GM15510 (cell line): ENCODE data around the gene TMEM235.

ENCODE experiments used
- POLR2A ChIP-seq: IDR thresholded peaks from 3 replicates; pipeline ENCODE4 v1.6.1; 2011; ENCODE audit warnings: borderline replicate concordance; ENCODE audit not compliant: insufficient read length; ENCODE audit errors: extremely low read depth

The TMEM235 gene

DNA sequence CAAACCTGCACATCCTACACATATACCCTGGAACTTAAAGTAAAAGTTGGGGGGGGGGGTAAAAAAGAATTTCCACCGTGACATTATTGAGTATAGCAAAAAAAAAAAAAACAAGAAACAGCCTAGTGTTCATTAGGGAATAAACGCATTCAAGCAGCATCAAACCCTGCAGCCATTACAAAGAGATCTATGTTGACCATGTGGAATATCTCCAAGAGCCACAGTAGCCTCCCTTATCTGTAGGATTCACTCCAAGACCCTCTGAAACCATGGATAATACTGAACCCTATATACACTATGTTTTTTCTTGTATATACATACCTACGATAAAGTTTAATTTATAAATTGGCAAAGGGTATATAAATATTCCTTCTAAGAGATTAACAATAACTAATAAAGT lies 22.9 kb upstream of the TMEM235 start:
- TF ChIP-seq POLR2A = no peak

DNA sequence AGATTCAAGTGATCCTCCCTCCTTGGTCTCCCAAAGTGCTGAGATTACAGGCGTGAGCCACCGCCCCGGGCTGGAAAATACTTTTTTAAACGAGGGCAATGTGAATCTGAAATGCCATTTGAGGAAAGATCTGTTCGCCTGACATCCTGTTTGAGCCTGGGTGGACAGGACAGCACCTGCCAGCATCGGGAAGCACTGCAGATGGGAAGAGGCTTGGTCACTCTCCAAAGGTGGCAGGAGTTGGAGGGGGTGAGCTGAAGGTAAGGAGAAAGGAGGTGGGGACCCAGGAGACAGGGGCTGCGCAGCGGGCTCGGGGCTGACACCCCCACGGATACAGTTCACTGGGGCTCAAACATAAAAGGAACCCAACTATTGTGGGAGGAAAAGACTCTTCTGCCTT lies 21.3 kb upstream of the TMEM235 start:
- TF ChIP-seq POLR2A = no peak

DNA sequence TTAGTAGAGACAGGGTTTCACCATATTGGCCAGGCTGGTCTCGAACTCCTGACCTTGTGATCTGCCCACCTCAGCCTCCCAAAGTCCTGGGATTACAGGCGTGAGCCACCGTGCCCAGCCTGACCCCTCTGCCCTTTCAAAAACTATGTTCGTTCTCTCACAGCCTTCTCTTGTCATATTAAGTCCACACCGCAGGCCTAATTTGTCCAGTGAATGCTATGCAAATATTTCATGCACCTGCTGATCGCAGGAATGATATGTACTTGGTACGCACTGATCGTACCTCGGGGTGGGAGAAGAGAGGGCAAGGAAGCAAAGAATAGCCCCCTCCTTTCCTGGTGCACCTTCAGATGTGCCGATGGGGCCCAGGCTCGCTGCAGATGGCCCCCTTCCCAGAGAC lies 20.4 kb upstream of the TMEM235 start:
- TF ChIP-seq POLR2A = no peak

DNA sequence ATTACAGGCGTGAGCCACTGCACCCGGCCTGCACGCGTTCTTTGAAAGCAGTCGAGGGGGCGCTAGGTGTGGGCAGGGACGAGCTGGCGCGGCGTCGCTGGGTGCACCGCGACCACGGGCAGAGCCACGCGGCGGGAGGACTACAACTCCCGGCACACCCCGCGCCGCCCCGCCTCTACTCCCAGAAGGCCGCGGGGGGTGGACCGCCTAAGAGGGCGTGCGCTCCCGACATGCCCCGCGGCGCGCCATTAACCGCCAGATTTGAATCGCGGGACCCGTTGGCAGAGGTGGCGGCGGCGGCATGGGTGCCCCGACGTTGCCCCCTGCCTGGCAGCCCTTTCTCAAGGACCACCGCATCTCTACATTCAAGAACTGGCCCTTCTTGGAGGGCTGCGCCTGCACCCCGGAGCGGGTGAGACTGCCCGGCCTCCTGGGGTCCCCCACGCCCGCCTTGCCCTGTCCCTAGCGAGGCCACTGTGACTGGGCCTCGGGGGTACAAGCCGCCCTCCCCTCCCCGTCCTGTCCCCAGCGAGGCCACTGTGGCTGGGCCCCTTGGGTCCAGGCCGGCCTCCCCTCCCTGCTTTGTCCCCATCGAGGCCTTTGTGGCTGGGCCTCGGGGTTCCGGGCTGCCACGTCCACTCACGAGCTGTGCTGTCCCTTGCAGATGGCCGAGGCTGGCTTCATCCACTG lies 17.3 kb upstream of the TMEM235 start, which contains the start of gene BIRC5:
Gene BIRC5, plus strand, starts transcription at position 238 of the 690 bp plus-strand sequence. Its CDS starts 64 bp downstream, at position 302.
- TF ChIP-seq POLR2A = peak; percentile 69

DNA sequence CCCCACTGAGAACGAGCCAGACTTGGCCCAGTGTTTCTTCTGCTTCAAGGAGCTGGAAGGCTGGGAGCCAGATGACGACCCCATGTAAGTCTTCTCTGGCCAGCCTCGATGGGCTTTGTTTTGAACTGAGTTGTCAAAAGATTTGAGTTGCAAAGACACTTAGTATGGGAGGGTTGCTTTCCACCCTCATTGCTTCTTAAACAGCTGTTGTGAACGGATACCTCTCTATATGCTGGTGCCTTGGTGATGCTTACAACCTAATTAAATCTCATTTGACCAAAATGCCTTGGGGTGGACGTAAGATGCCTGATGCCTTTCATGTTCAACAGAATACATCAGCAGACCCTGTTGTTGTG lies 16.7 kb upstream of the TMEM235 start:
- TF ChIP-seq POLR2A = no peak

DNA sequence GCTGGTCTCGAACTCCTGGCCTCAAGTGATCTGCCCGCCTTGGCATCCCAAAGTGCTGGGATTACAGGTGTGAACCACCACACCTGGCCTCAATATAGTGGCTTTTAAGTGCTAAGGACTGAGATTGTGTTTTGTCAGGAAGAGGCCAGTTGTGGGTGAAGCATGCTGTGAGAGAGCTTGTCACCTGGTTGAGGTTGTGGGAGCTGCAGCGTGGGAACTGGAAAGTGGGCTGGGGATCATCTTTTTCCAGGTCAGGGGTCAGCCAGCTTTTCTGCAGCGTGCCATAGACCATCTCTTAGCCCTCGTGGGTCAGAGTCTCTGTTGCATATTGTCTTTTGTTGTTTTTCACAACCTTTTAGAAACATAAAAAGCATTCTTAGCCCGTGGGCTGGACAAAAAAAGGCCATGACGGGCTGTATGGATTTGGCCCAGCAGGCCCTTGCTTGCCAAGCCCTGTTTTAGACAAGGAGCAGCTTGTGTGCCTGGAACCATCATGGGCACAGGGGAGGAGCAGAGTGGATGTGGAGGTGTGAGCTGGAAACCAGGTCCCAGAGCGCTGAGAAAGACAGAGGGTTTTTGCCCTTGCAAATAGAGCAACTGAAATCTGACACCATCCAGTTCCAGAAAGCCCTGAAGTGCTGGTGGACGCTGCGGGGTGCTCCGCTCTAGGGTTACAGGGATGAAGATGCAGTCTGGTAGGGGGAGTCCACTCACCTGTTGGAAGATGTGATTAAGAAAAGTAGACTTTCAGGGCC lies 11.9 kb upstream of the TMEM235 start:
- TF ChIP-seq POLR2A = no peak

DNA sequence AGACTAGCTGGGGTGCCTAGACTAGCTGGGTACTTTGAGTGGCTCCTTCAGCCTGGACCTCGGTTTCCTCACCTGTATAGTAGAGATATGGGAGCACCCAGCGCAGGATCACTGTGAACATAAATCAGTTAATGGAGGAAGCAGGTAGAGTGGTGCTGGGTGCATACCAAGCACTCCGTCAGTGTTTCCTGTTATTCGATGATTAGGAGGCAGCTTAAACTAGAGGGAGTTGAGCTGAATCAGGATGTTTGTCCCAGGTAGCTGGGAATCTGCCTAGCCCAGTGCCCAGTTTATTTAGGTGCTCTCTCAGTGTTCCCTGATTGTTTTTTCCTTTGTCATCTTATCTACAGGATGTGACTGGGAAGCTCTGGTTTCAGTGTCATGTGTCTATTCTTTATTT lies 8.4 kb upstream of the TMEM235 start:
- TF ChIP-seq POLR2A = no peak

DNA sequence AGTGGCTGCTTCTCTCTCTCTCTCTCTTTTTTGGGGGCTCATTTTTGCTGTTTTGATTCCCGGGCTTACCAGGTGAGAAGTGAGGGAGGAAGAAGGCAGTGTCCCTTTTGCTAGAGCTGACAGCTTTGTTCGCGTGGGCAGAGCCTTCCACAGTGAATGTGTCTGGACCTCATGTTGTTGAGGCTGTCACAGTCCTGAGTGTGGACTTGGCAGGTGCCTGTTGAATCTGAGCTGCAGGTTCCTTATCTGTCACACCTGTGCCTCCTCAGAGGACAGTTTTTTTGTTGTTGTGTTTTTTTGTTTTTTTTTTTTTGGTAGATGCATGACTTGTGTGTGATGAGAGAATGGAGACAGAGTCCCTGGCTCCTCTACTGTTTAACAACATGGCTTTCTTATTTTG lies 7.7 kb upstream of the TMEM235 start:
- TF ChIP-seq POLR2A = no peak

DNA sequence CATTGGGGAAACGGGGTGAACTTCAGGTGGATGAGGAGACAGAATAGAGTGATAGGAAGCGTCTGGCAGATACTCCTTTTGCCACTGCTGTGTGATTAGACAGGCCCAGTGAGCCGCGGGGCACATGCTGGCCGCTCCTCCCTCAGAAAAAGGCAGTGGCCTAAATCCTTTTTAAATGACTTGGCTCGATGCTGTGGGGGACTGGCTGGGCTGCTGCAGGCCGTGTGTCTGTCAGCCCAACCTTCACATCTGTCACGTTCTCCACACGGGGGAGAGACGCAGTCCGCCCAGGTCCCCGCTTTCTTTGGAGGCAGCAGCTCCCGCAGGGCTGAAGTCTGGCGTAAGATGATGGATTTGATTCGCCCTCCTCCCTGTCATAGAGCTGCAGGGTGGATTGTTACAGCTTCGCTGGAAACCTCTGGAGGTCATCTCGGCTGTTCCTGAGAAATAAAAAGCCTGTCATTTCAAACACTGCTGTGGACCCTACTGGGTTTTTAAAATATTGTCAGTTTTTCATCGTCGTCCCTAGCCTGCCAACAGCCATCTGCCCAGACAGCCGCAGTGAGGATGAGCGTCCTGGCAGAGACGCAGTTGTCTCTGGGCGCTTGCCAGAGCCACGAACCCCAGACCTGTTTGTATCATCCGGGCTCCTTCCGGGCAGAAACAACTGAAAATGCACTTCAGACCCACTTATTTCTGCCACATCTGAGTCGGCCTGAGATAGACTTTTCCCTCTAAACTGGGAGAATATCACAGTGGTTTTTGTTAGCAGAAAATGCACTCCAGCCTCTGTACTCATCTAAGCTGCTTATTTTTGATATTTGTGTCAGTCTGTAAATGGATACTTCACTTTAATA lies 7.0 kb upstream of the TMEM235 start:
- TF ChIP-seq POLR2A = no peak

DNA sequence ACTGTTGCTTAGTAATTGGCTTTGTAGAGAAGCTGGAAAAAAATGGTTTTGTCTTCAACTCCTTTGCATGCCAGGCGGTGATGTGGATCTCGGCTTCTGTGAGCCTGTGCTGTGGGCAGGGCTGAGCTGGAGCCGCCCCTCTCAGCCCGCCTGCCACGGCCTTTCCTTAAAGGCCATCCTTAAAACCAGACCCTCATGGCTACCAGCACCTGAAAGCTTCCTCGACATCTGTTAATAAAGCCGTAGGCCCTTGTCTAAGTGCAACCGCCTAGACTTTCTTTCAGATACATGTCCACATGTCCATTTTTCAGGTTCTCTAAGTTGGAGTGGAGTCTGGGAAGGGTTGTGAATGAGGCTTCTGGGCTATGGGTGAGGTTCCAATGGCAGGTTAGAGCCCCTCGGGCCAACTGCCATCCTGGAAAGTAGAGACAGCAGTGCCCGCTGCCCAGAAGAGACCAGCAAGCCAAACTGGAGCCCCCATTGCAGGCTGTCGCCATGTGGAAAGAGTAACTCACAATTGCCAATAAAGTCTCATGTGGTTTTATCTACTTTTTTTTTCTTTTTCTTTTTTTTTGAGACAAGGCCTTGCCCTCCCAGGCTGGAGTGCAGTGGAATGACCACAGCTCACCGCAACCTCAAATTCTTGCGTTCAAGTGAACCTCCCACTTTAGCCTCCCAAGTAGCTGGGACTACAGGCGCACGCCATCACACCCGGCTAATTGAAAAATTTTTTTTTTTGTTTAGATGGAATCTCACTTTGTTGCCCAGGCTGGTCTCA lies 6.2 kb upstream of the TMEM235 start:
- no peak for TF ChIP-seq POLR2A

DNA sequence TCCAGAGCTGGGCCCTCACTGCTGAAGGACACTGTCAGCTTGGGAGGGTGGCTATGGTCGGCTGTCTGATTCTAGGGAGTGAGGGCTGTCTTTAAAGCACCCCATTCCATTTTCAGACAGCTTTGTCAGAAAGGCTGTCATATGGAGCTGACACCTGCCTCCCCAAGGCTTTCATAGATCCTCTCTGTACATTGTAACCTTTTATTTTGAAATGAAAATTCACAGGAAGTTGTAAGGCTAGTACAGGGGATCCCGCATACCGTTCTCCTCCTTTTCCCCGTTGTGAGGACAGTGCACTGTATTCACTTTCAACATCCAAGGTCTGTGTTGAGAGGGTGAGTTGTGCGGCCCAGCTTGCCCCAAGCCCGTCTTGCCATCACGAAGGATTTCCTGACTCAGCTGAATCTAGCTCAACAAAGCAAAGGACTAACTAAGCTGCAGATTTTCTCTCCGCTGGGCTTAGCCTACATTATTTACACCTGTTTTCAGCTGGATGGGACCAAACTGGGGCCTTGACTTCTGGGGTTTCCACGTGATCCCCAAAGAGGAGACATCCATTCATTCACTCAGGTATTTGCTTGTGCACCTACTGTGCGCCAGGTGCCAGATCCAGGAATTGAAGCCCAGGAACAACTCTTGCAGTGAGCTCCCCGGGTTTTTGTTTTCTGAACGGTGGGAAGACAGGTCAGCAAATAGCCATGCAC lies 5.2 kb upstream of the TMEM235 start:
- TF ChIP-seq POLR2A = no peak

DNA sequence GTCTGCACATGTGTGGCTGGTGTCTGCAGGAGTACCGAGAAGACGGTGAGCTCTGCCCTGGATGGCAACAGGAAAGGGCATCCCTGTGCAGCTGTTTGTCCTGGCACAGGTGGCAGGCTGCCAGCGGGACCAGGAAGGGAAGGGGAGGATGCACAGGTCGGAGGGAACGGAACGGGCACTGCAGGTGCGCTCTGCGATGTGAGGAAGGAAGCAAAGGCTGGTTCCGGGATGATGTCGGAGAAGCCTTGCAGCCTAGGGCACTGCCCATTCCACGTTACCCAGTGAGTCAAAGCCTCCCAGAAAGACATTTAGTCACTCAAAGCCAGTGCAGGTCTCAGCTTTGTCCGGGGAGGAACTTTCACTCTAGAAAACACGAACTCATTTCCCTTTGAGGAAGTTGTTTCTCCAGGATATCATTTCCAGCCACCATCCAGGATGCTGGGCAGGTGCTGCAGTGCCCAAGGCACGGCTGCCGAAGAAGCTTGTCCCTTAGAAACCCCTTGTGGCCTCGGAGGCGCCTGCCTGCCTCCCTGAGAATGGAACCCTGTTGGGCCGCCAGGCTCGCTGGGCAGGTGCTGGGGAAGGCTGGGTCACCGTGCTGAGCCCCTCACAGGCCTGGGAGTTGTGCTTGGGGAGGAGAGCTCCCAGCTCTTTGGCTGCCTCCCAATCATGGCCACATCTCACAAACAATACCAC lies 4.5 kb upstream of the TMEM235 start:
- no peak for TF ChIP-seq POLR2A

DNA sequence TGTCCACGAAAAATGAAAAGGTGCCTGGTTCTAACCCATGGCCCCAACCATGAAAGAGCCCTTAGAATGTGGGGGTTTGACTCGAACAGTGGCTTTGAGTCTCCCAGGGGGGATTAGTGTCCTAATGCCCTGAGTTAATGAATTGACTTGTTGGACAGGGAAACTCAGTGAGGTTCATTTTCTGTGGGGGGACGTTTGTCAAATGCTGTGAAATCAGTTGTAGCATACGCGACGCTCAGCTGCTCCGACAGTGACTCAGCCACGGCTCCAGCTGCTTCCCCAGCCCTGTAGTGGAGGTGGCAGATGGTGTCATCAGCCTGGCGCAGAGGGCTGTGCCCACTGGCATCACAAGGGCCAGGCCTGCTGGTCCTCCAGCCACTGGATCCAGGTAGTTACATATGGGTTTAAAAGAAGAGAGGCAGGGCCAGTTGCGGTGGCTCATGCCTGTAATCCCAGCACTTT lies 3.9 kb upstream of the TMEM235 start:
- TF ChIP-seq POLR2A = no peak
